ENCODE data around the gene NACC2. TPM values are rescaled to one million over a fixed set of nuclear protein-coding genes. Genes with fewer than 3 reads are reported as not detected.
A peak's percentile ranks its signal among the peaks of the same experiment; 100 is the strongest.

The NACC2 gene
- polyA plus RNA-seq, 1 donor (not counting 4 experiments of a cell fraction or from before 2014, with no cell fraction given) = 4.6 TPM

- Histone ChIP-seq H3K9me1 (ENCODE audit: control insufficient read depth, extremely low read depth, insufficient read depth, low read length) (no peaks in the 10 kb centered on the region), H3K36me3 (ENCODE audit: control insufficient read depth in 2 of 2, extremely low read depth in 1 of 2, insufficient read depth in 2 of 2, low read length in 2 of 2) (peaks cover 0 to 5% of the 10 kb centered on the region in 2 experiments), H3K4me1 (ENCODE audit: control insufficient read depth, extremely low read depth, insufficient read depth, low read length) (peaks cover 19% of the 10 kb centered on the region), H3K27ac (ENCODE audit: control insufficient read depth, insufficient read depth, low read length) (peak overlapping the region; percentile 71), H3K4me3 (ENCODE audit: control insufficient read depth in 2 of 3, extremely low read depth in 1 of 3, insufficient read depth in 2 of 3, low read depth in 1 of 3, low read length in 3 of 3) (peak overlapping the region; percentile 78 to 85 (median 85)), H3K27me3 (ENCODE audit: control insufficient read depth, extremely low read depth, insufficient read depth, low read length) (no peaks in the 10 kb centered on the region), H4K20me1 (ENCODE audit: control insufficient read depth, extremely low read depth, insufficient read depth, low read length) (no peaks in the 10 kb centered on the region), H3K9me3 (ENCODE audit: control insufficient read depth, low read depth, low read length) (no peaks in the 10 kb centered on the region), H3K79me2 (ENCODE audit: control insufficient read depth, insufficient read depth, low read length) (peaks cover 19% of the 10 kb centered on the region), H3K4me2 (ENCODE audit: control insufficient read depth, extremely low read depth, insufficient read depth, low read depth, low read length) (peak overlapping the region; percentile 90), H2AFZ (ENCODE audit: control insufficient read depth, low read length) (no peak overlapping the region), H3K9ac (ENCODE audit: control insufficient read depth, extremely low read depth, insufficient read depth, low read length) (peak overlapping the region; percentile 87)
- DNase-seq (ENCODE audit: low read depth, low spot score) = no peak
- dilution Hi-C loops (cut with MboI; ENCODE audit: extremely low pct_ligation_motif_present, low sequenced_read_pairs) = no loop called here
- FAIRE-seq = no peak
- TF ChIP-seq CTCF (optimal IDR thresholded peaks at IDR 0.05 in 1 of 3, IDR thresholded peaks at IDR 0.05 in 1 of 3, conservative IDR thresholded peaks at IDR 0.05 in 1 of 3; ENCODE audit: extremely low read depth in 1 of 3, insufficient read depth in 2 of 3, low read length in 3 of 3) (no peak), EZH2 (IDR thresholded peaks at IDR 0.05; ENCODE audit: low read length) (no peak)
Measured at GRCh38 chr9:136119883-136120393, 24.8 kb upstream of the NACC2 start.

- Histone ChIP-seq H3K79me2 (ENCODE audit: control insufficient read depth, insufficient read depth, low read length) (peaks cover 20% of the 10 kb centered on the region), H3K4me1 (ENCODE audit: control insufficient read depth, extremely low read depth, insufficient read depth, low read length) (peaks cover 19% of the 10 kb centered on the region), H3K9me1 (ENCODE audit: control insufficient read depth, extremely low read depth, insufficient read depth, low read length) (no peaks in the 10 kb centered on the region), H3K36me3 (ENCODE audit: control insufficient read depth in 2 of 2, extremely low read depth in 1 of 2, insufficient read depth in 2 of 2, low read length in 2 of 2) (peaks cover 0 to 7% of the 10 kb centered on the region in 2 experiments), H3K4me3 (ENCODE audit: control insufficient read depth in 2 of 3, extremely low read depth in 1 of 3, insufficient read depth in 2 of 3, low read depth in 1 of 3, low read length in 3 of 3) (peak overlapping the region; percentile 78 to 85 (median 85)), H4K20me1 (ENCODE audit: control insufficient read depth, extremely low read depth, insufficient read depth, low read length) (no peaks in the 10 kb centered on the region), H3K27ac (ENCODE audit: control insufficient read depth, insufficient read depth, low read length) (peak overlapping the region; percentile 71), H3K9ac (ENCODE audit: control insufficient read depth, extremely low read depth, insufficient read depth, low read length) (peak overlapping the region; percentile 87), H3K9me3 (ENCODE audit: control insufficient read depth, low read depth, low read length) (no peaks in the 10 kb centered on the region), H3K27me3 (ENCODE audit: control insufficient read depth, extremely low read depth, insufficient read depth, low read length) (no peaks in the 10 kb centered on the region), H2AFZ (ENCODE audit: control insufficient read depth, low read length) (no peak overlapping the region), H3K4me2 (ENCODE audit: control insufficient read depth, extremely low read depth, insufficient read depth, low read depth, low read length) (peak overlapping the region; percentile 90)
- no peak for TF ChIP-seq CTCF (optimal IDR thresholded peaks at IDR 0.05 in 1 of 3, IDR thresholded peaks at IDR 0.05 in 1 of 3, conservative IDR thresholded peaks at IDR 0.05 in 1 of 3; ENCODE audit: extremely low read depth in 1 of 3, insufficient read depth in 2 of 3, low read length in 3 of 3)
- TF ChIP-seq EZH2 (IDR thresholded peaks at IDR 0.05; ENCODE audit: low read length) = no peak
- DNase-seq (ENCODE audit: low read depth, low spot score) (no peak), FAIRE-seq (no peak)
- dilution Hi-C loops (cut with MboI; ENCODE audit: extremely low pct_ligation_motif_present, low sequenced_read_pairs) = no loop called here
Measured at GRCh38 chr9:136119061-136119882, 24.2 kb upstream of the NACC2 start.
